ENCODE results near the gene HECTD1. TPM values are rescaled to one million over a fixed set of nuclear protein-coding genes. Genes with fewer than 3 reads are reported as not detected.
"Not testable (repeated sequence)": the region's sequence is repeated elsewhere in the genome, so short reads cannot be mapped to it uniquely, and the experiment has no call there.

The HECTD1 gene
- total RNA-seq, 1 experiment from 2014 or later = 123 TPM

GRCh38 chr14:31154956-31155355 is 52.6 kb downstream of the HECTD1 start:
- no peak for DNase-seq (ENCODE audit: low read depth)

GRCh38 chr14:31142455-31143087 is 65.0 kb downstream of the HECTD1 start:
- DNase-seq (ENCODE audit: low read depth) = no peak

GRCh38 chr14:31139301-31139847 is 68.2 kb downstream of the HECTD1 start:
- no peak for DNase-seq (ENCODE audit: low read depth)

- no peak for DNase-seq (ENCODE audit: low read depth)
Observed at GRCh38 chr14:31138301-31138700, 69.3 kb downstream of the HECTD1 start.

- DNase-seq (ENCODE audit: low read depth) = no peak
Observed at GRCh38 chr14:31137214-31137889, 70.2 kb downstream of the HECTD1 start.

GRCh38 chr14:31133133-31133532 is 74.5 kb downstream of the HECTD1 start:
- no peak for DNase-seq (ENCODE audit: low read depth)

- no peak for DNase-seq (ENCODE audit: low read depth)
Observed at GRCh38 chr14:31128601-31129526, 78.7 kb downstream of the HECTD1 start.

GRCh38 chr14:31127690-31128089 is 79.9 kb downstream of the HECTD1 start:
- DNase-seq (ENCODE audit: low read depth) = no peak

- no peak for DNase-seq (ENCODE audit: low read depth)
Observed at GRCh38 chr14:31126680-31127079, 80.9 kb downstream of the HECTD1 start.

- DNase-seq (ENCODE audit: low read depth) = no peak
Observed at GRCh38 chr14:31125231-31125630, 82.4 kb downstream of the HECTD1 start.

GRCh38 chr14:31124197-31124596 is 83.4 kb downstream of the HECTD1 start:
- no peak for DNase-seq (ENCODE audit: low read depth)

GRCh38 chr14:31122921-31123320 is 84.7 kb downstream of the HECTD1 start:
- DNase-seq (ENCODE audit: low read depth) = no peak

- DNase-seq (ENCODE audit: low read depth) = peak; percentile 41
Observed at GRCh38 chr14:31122098-31122611, 85.4 kb downstream of the HECTD1 start.

- no peak for DNase-seq (ENCODE audit: low read depth)
Observed at GRCh38 chr14:31118892-31119291, 88.7 kb downstream of the HECTD1 start.

- no peak for DNase-seq (ENCODE audit: low read depth)
Observed at GRCh38 chr14:31113794-31114193, 93.8 kb downstream of the HECTD1 start.

- DNase-seq (ENCODE audit: low read depth) = no peak
Observed at GRCh38 chr14:31110872-31111271, 96.7 kb downstream of the HECTD1 start.

- DNase-seq (ENCODE audit: low read depth) = no peak
Observed at GRCh38 chr14:31109257-31109656, 98.3 kb downstream of the HECTD1 start.

- peak; percentile 22 for DNase-seq (ENCODE audit: low read depth)
Observed at GRCh38 chr14:31106768-31107167, 100.8 kb downstream of the HECTD1 start.

- no peak for DNase-seq (ENCODE audit: low read depth)
Observed at GRCh38 chr14:31097081-31097480, 110.5 kb downstream of the HECTD1 start.

GRCh38 chr14:31096255-31096654 is 111.3 kb downstream of the HECTD1 start:
- DNase-seq (ENCODE audit: low read depth) = no peak

GRCh38 chr14:31095817-31096216 is 111.8 kb downstream of the HECTD1 start:
- not testable (repeated sequence) for DNase-seq (ENCODE audit: low read depth)
